ENCODE results near the gene PSMA1.

DNA sequence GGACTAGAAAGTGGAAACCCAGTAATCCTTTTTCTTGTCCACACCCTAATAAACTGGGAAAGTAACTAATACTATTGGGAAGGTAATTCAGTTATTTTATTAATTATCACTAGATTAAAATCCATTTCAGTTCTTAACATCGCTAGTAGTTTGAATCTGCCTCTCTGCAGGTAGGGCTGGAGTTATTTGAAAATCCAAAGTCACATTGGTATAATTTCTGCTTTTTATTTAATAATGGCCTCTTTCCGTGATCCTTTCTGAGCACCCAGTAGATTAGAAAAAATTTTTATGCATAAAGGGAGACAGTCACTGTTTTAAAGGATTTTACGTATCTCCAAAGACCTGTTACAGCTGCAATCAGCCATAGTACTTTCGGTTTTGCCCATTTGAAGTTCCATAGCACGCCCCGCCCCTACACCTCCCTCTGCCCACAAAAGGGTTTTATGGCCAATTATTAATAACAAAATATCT lies 20.0 kb downstream of the PSMA1 start:
- TF ChIP-seq, protein P1, sequence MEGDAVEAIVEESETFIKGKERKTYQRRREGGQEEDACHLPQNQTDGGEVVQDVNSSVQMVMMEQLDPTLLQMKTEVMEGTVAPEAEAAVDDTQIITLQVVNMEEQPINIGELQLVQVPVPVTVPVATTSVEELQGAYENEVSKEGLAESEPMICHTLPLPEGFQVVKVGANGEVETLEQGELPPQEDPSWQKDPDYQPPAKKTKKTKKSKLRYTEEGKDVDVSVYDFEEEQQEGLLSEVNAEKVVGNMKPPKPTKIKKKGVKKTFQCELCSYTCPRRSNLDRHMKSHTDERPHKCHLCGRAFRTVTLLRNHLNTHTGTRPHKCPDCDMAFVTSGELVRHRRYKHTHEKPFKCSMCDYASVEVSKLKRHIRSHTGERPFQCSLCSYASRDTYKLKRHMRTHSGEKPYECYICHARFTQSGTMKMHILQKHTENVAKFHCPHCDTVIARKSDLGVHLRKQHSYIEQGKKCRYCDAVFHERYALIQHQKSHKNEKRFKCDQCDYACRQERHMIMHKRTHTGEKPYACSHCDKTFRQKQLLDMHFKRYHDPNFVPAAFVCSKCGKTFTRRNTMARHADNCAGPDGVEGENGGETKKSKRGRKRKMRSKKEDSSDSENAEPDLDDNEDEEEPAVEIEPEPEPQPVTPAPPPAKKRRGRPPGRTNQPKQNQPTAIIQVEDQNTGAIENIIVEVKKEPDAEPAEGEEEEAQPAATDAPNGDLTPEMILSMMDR (IDR thresholded peaks at IDR 0.05; ENCODE audit: low read length): no peak
- TF ChIP-seq EZH2 (optimal IDR thresholded peaks at IDR 0.05; ENCODE audit: low read depth, low read length): no peak
